HepG2 (cell line): ENCODE results near the gene SERTAD2. TPM values are rescaled to one million over a fixed set of nuclear protein-coding genes. Genes with fewer than 3 reads are reported as not detected.

ENCODE experiments used
- BRD4 ChIP-seq: sonication (generic); formaldehyde crosslinking; IDR thresholded peaks from 2 replicates; pipeline ENCODE4 v1.4.0; 2020; ENCODE audit warnings: missing genetic modification reagents
- CEBPB ChIP-seq: IDR thresholded peaks from 2 replicates; pipeline ENCODE4 v1.6.1; 2011; ENCODE audit warnings: low read depth, low read length, improper control_type of control experiment, borderline replicate concordance
- EP300 ChIP-seq, 3 experiments: sonication (generic) in 1 of 3; formaldehyde crosslinking in 1 of 3; IDR thresholded peaks; 2 replicates each; pipeline versions ENCODE4 v1.5.1 to v1.6.1; 2011 to 2020; ENCODE audit warnings: low read depth in 2 of 3, low read length in 2 of 3, borderline replicate concordance in 1 of 3, improper control_type of control experiment in 1 of 3, mild to moderate bottlenecking in 1 of 3, missing genetic modification reagents in 1 of 3, moderate library complexity in 1 of 3
- KDM1A ChIP-seq: IDR thresholded peaks from 2 replicates; pipeline ENCODE4 v1.6.1; 2016; ENCODE audit warnings: missing compliant biosample characterization
- NCOR1 ChIP-seq: fragments of 200-600 bp; sonication (generic); IDR thresholded peaks from 2 replicates; pipeline ENCODE4 v1.7.0; 2017; ENCODE audit warnings: antibody characterized with exemption, low read length, borderline replicate concordance
- PPARG ChIP-seq: conservative IDR thresholded peaks from 2 replicates; pipeline ENCODE4 v1.6.1; 2016; ENCODE audit warnings: missing biosample characterization, missing genetic modification reagents
- SKI ChIP-seq: fragments of 450-650 bp; IDR thresholded peaks from one replicate; pipeline ENCODE4 v1.6.1; 2018; ENCODE audit warnings: mild to moderate bottlenecking; ENCODE audit not compliant: partially characterized antibody
- SMAD3 ChIP-seq: sonication (generic); formaldehyde crosslinking; IDR thresholded peaks from 2 replicates; pipeline ENCODE4 v1.4.0; 2020; ENCODE audit warnings: missing genetic modification reagents
- SOX13 ChIP-seq, 3 experiments: fragments of 450-650 bp in 1 of 3; sonication (generic) in 1 of 3; formaldehyde crosslinking in 1 of 3; IDR thresholded peaks in 2 of 3; conservative IDR thresholded peaks in 1 of 3; 2 replicates each; pipeline versions ENCODE4 v1.5.0 to v1.6.1; 2016 to 2020; ENCODE audit warnings: antibody characterized with exemption in 1 of 3, mild to moderate bottlenecking in 1 of 3, missing compliant biosample characterization in 1 of 3, missing genetic modification reagents in 1 of 3, moderate library complexity in 1 of 3
- SYNCRIP ChIP-seq: fragments of 200-400 bp; formaldehyde crosslinking; IDR thresholded peaks from 2 replicates; pipeline ENCODE4 v1.6.1; 2018; ENCODE audit warnings: mild to moderate bottlenecking, low read depth, low read length; ENCODE audit not compliant: insufficient read depth
- ZIK1 ChIP-seq: sonication (generic); formaldehyde crosslinking; IDR thresholded peaks from 2 replicates; pipeline ENCODE4 v1.5.0; 2020; ENCODE audit warnings: mild to moderate bottlenecking, low read depth, missing genetic modification reagents, borderline replicate concordance
- ZNF446 ChIP-seq: sonication (generic); formaldehyde crosslinking; IDR thresholded peaks from 2 replicates; pipeline ENCODE4 v1.5.0; 2020; ENCODE audit warnings: mild to moderate bottlenecking, missing genetic modification reagents
- ZNF615 ChIP-seq: sonication (generic); formaldehyde crosslinking; IDR thresholded peaks from 2 replicates; pipeline ENCODE4 v1.5.0; 2020; ENCODE audit warnings: mild to moderate bottlenecking, missing genetic modification reagents, borderline replicate concordance
- polyA plus RNA-seq, 8 experiments: library from polyadenylated mRNA; depleted of rRNA in 3 of 8; stranded (reverse) in 7 of 8; unstranded in 1 of 8; fragments of >200 nt; fragmentation: Illumina TruSeq in 4 of 8; extraction: Trizol in 4 of 8; gene quantifications; 2 replicates each; pipeline versions ENCODE4 v1.2.1 to v1.2.3, GENCODE V29; 2011 to 2016; ENCODE audit warnings: low read depth in 4 of 8, missing spikeins in 1 of 8, mixed read lengths in 1 of 8; ENCODE audit not compliant: insufficient read depth in 1 of 8
- total RNA-seq, 5 experiments: library from RNA; depleted of rRNA; stranded (reverse); fragments of >200 nt; fragmentation: Illumina TruSeq; extraction: Trizol; gene quantifications; 2 replicates each; pipeline ENCODE4 v1.2.3, GENCODE V29; 2016; ENCODE audit warnings: low read depth in 1 of 5
- TF ChIP-seq, protein P1 (sequence below): sonication (generic); formaldehyde crosslinking; IDR thresholded peaks from 2 replicates; pipeline ENCODE4 v1.5.1; 2020; ENCODE audit warnings: mild to moderate bottlenecking, missing genetic modification reagents, borderline replicate concordance
- TF ChIP-seq, protein P2 (sequence below): sonication (generic); formaldehyde crosslinking; IDR thresholded peaks from 2 replicates; pipeline ENCODE4 v1.5.1; 2020; ENCODE audit warnings: missing genetic modification reagents, mild to moderate bottlenecking, borderline replicate concordance

SERTAD2 gene
- total and polyA plus RNA-seq, 2 of the 13 experiments (the other 11 are each of a cell fraction or from before 2014, with no cell fraction given) = 6.7 to 22.6 TPM

DNA sequence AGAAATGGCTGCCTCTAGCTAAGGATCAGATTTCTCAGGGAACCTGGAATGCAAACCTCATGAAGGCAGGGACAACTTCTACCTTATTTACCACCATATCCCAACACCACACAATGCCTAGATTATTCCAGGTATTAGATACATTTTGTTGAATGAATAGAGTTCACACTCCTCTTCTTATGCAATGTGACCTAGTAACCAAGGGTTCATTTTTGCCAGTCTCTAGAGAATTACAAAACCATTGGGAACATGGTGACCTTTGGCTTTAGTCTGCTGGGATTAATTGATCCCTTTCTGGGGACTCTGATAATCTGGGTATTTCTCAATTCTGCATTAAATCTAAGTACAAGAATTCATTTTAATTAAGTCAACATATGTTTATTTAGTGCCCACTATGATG lies 35.2 kb upstream of the SERTAD2 start (continued):
- TF ChIP-seq, protein P1, sequence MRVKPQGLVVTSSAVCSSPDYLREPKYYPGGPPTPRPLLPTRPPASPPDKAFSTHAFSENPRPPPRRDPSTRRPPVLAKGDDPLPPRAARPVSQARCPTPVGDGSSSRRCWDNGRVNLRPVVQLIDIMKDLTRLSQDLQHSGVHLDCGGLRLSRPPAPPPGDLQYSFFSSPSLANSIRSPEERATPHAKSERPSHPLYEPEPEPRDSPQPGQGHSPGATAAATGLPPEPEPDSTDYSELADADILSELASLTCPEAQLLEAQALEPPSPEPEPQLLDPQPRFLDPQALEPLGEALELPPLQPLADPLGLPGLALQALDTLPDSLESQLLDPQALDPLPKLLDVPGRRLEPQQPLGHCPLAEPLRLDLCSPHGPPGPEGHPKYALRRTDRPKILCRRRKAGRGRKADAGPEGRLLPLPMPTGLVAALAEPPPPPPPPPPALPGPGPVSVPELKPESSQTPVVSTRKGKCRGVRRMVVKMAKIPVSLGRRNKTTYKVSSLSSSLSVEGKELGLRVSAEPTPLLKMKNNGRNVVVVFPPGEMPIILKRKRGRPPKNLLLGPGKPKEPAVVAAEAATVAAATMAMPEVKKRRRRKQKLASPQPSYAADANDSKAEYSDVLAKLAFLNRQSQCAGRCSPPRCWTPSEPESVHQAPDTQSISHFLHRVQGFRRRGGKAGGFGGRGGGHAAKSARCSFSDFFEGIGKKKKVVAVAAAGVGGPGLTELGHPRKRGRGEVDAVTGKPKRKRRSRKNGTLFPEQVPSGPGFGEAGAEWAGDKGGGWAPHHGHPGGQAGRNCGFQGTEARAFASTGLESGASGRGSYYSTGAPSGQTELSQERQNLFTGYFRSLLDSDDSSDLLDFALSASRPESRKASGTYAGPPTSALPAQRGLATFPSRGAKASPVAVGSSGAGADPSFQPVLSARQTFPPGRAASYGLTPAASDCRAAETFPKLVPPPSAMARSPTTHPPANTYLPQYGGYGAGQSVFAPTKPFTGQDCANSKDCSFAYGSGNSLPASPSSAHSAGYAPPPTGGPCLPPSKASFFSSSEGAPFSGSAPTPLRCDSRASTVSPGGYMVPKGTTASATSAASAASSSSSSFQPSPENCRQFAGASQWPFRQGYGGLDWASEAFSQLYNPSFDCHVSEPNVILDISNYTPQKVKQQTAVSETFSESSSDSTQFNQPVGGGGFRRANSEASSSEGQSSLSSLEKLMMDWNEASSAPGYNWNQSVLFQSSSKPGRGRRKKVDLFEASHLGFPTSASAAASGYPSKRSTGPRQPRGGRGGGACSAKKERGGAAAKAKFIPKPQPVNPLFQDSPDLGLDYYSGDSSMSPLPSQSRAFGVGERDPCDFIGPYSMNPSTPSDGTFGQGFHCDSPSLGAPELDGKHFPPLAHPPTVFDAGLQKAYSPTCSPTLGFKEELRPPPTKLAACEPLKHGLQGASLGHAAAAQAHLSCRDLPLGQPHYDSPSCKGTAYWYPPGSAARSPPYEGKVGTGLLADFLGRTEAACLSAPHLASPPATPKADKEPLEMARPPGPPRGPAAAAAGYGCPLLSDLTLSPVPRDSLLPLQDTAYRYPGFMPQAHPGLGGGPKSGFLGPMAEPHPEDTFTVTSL (CRISPR knock-in tag) = peak; percentile 77; the same call in 1 of the 2 replicates
- TF ChIP-seq SKI (peak; percentile 92), ZIK1 (CRISPR knock-in tag) (no peak), EP300 (IDR thresholded peaks at IDR 0.05; ENCODE audit: low read depth in 2 of 2, low read length in 2 of 2) (peak in 1 of 2 experiments; percentile 56; a peak in 2 of 4 replicates), EP300 (CRISPR knock-in tag; IDR thresholded peaks at IDR 0.05; ENCODE audit: borderline replicate concordance) (no peak), ZNF615 (no peak), ZNF446 (CRISPR knock-in tag) (no peak), CEBPB (peak; percentile 80; the same call in 1 of the 2 replicates), BRD4 (CRISPR knock-in tag) (no peak), NCOR1 (peak; percentile 81; the same call in 1 of the 2 replicates), SOX13 (IDR thresholded peaks at IDR 0.05) (peak; percentile 49; the same call in 1 of the 2 replicates), SOX13 (CRISPR knock-in tag; conservative IDR thresholded peaks at IDR 0.05 in 1 of 2, IDR thresholded peaks at IDR 0.05 in 1 of 2) (peak in 1 of 2 experiments; percentile 71; a peak in 2 of 4 replicates), PPARG (CRISPR knock-in tag) (peak; percentile 77), SMAD3 (CRISPR knock-in tag) (0 out of 2 replicates have a peak, but pooled peaks have one; percentile 66), SYNCRIP (no peak), KDM1A (CRISPR knock-in tag) (peak; percentile 58; the same call in 1 of the 2 replicates)
- TF ChIP-seq, protein P2, sequence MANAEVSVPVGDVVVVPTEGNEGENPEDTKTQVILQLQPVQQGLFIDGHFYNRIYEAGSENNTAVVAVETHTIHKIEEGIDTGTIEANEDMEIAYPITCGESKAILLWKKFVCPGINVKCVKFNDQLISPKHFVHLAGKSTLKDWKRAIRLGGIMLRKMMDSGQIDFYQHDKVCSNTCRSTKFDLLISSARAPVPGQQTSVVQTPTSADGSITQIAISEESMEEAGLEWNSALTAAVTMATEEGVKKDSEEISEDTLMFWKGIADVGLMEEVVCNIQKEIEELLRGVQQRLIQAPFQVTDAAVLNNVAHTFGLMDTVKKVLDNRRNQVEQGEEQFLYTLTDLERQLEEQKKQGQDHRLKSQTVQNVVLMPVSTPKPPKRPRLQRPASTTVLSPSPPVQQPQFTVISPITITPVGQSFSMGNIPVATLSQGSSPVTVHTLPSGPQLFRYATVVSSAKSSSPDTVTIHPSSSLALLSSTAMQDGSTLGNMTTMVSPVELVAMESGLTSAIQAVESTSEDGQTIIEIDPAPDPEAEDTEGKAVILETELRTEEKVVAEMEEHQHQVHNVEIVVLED = no peak
